ENCODE results near the gene SLC9A9. TPM values are rescaled to one million over a fixed set of nuclear protein-coding genes. Genes with fewer than 3 reads are reported as not detected.

The SLC9A9 gene
- total and polyA plus RNA-seq, 4 donors = 3.3 to 15.0 (median 6.1) TPM

DNA sequence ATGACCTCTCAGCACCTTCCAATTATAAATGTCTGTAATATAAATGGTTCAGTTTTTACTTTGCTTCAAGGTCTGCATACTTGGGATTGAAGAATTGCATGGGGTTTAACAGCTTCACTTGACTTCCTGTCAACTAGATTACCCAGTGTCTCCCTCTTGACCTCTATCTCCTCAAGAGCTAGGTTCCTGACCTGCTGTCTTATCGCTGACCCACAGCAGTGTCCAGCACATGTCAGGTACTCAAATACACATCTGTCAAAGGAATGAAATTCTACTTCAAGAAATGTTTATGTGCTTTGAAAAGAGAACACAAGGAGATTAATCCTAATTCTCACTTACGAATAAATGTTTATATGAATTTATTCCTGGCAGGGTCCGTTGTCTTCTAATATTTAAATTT lies 284.5 kb downstream of the SLC9A9 start:
- Histone ChIP-seq H3K36me3 (ENCODE audit: control insufficient read depth in 4 of 4, insufficient read depth in 3 of 4, low read depth in 1 of 4, low read length in 3 of 4) (no peaks in the 10 kb centered on the region), H3K9ac (ENCODE audit: low read depth in 1 of 2, low read length in 2 of 2) (no peak overlapping the region), H3K4me1 (ENCODE audit: control insufficient read depth in 4 of 4, insufficient read depth in 4 of 4, low read length in 3 of 4) (no peaks in the 10 kb centered on the region), H3K4me3 (ENCODE audit: low read depth in 1 of 3, low read length in 3 of 3) (no peak overlapping the region), H3K9me3 (ENCODE audit: control insufficient read depth in 4 of 4, low read length in 3 of 4) (no peaks in the 10 kb centered on the region), H3K27ac (ENCODE audit: low read depth in 1 of 2, low read length in 2 of 2) (no peak overlapping the region), H3K27me3 (ENCODE audit: control insufficient read depth in 4 of 4, insufficient read depth in 4 of 4, low read length in 3 of 4) (no peaks in the 10 kb centered on the region)
- 83% methylated on average over 3 of the region's 3 CpGs for WGBS
- TF ChIP-seq, protein P1, sequence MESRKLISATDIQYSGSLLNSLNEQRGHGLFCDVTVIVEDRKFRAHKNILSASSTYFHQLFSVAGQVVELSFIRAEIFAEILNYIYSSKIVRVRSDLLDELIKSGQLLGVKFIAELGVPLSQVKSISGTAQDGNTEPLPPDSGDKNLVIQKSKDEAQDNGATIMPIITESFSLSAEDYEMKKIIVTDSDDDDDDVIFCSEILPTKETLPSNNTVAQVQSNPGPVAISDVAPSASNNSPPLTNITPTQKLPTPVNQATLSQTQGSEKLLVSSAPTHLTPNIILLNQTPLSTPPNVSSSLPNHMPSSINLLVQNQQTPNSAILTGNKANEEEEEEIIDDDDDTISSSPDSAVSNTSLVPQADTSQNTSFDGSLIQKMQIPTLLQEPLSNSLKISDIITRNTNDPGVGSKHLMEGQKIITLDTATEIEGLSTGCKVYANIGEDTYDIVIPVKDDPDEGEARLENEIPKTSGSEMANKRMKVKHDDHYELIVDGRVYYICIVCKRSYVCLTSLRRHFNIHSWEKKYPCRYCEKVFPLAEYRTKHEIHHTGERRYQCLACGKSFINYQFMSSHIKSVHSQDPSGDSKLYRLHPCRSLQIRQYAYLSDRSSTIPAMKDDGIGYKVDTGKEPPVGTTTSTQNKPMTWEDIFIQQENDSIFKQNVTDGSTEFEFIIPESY (IDR thresholded peaks at IDR 0.05) = no peak
- TF ChIP-seq SP1 (IDR thresholded peaks at IDR 0.05) (no peak), FOXA2 (IDR thresholded peaks at IDR 0.05) (no peak), FOXA1 (IDR thresholded peaks at IDR 0.05) (no peak), TAF1 (conservative IDR thresholded peaks at IDR 0.05) (no peak), JUND (IDR thresholded peaks at IDR 0.05) (no peak), GABPA (IDR thresholded peaks at IDR 0.05 in 1 of 2, conservative IDR thresholded peaks at IDR 0.05 in 1 of 2) (no peak), RAD21 (IDR thresholded peaks at IDR 0.05) (no peak)
- TF ChIP-seq, protein P2, sequence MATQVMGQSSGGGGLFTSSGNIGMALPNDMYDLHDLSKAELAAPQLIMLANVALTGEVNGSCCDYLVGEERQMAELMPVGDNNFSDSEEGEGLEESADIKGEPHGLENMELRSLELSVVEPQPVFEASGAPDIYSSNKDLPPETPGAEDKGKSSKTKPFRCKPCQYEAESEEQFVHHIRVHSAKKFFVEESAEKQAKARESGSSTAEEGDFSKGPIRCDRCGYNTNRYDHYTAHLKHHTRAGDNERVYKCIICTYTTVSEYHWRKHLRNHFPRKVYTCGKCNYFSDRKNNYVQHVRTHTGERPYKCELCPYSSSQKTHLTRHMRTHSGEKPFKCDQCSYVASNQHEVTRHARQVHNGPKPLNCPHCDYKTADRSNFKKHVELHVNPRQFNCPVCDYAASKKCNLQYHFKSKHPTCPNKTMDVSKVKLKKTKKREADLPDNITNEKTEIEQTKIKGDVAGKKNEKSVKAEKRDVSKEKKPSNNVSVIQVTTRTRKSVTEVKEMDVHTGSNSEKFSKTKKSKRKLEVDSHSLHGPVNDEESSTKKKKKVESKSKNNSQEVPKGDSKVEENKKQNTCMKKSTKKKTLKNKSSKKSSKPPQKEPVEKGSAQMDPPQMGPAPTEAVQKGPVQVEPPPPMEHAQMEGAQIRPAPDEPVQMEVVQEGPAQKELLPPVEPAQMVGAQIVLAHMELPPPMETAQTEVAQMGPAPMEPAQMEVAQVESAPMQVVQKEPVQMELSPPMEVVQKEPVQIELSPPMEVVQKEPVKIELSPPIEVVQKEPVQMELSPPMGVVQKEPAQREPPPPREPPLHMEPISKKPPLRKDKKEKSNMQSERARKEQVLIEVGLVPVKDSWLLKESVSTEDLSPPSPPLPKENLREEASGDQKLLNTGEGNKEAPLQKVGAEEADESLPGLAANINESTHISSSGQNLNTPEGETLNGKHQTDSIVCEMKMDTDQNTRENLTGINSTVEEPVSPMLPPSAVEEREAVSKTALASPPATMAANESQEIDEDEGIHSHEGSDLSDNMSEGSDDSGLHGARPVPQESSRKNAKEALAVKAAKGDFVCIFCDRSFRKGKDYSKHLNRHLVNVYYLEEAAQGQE (IDR thresholded peaks at IDR 0.05) = no peak
- DNase-seq (ENCODE audit: low spot score) = no peak

DNA sequence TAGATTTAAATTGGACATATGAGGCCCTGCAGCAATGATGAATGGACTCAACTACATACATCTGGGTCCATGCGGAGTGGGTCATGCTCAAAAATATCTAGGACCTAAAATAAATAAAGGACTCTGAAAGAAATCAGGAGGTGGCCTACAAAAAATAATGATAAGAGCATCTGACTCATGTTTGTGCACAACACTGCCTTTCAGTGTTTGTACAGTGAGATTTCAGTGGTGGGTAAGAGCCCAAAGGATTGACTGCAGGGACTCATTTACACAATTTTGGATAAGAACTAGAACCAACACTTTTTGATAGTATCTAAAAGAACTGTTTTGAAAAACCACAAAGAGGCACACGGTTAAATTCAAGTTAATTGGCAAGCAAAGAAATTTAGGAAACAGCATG lies 285.5 kb downstream of the SLC9A9 start:
- no peak overlapping the region for H3K4me3 ChIP-seq (ENCODE audit: low read depth in 1 of 3, low read length in 3 of 3)
- H3K4me1 ChIP-seq (ENCODE audit: control insufficient read depth in 4 of 4, insufficient read depth in 4 of 4, low read length in 3 of 4) = no peaks in the 10 kb centered on the region
- no peaks in the 10 kb centered on the region for H3K27me3 ChIP-seq (ENCODE audit: control insufficient read depth in 4 of 4, insufficient read depth in 4 of 4, low read length in 3 of 4)
- peaks cover 0 to 5% (median 2%) of the 10 kb centered on the region in 4 donors for H3K9me3 ChIP-seq (ENCODE audit: control insufficient read depth in 4 of 4, low read length in 3 of 4)
- DNase-seq (ENCODE audit: low spot score) = no peak
- H3K9ac ChIP-seq (ENCODE audit: low read depth in 1 of 2, low read length in 2 of 2) = no peak overlapping the region
- H3K27ac ChIP-seq (ENCODE audit: low read depth in 1 of 2, low read length in 2 of 2) = no peak overlapping the region
- H3K36me3 ChIP-seq (ENCODE audit: control insufficient read depth in 4 of 4, insufficient read depth in 3 of 4, low read depth in 1 of 4, low read length in 3 of 4) = no peaks in the 10 kb centered on the region
- no peak for TF ChIP-seq RAD21 (IDR thresholded peaks at IDR 0.05)
- TF ChIP-seq GABPA (IDR thresholded peaks at IDR 0.05 in 1 of 2, conservative IDR thresholded peaks at IDR 0.05 in 1 of 2) = no peak
- no peak for TF ChIP-seq NR2F2 (IDR thresholded peaks at IDR 0.05)
- TF ChIP-seq, protein P3, sequence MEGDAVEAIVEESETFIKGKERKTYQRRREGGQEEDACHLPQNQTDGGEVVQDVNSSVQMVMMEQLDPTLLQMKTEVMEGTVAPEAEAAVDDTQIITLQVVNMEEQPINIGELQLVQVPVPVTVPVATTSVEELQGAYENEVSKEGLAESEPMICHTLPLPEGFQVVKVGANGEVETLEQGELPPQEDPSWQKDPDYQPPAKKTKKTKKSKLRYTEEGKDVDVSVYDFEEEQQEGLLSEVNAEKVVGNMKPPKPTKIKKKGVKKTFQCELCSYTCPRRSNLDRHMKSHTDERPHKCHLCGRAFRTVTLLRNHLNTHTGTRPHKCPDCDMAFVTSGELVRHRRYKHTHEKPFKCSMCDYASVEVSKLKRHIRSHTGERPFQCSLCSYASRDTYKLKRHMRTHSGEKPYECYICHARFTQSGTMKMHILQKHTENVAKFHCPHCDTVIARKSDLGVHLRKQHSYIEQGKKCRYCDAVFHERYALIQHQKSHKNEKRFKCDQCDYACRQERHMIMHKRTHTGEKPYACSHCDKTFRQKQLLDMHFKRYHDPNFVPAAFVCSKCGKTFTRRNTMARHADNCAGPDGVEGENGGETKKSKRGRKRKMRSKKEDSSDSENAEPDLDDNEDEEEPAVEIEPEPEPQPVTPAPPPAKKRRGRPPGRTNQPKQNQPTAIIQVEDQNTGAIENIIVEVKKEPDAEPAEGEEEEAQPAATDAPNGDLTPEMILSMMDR (IDR thresholded peaks at IDR 0.05; ENCODE audit: low read depth, low read length, missing input control) = no peak
- TF ChIP-seq TAF1 (conservative IDR thresholded peaks at IDR 0.05) = no peak
- no peak for TF ChIP-seq HNF4A (conservative IDR thresholded peaks at IDR 0.05)
- TF ChIP-seq, protein P2 (IDR thresholded peaks at IDR 0.05) = no peak
- TF ChIP-seq FOXA2 (IDR thresholded peaks at IDR 0.05) = no peak
- no peak for TF ChIP-seq EGR1 (IDR thresholded peaks at IDR 0.05; ENCODE audit: low read depth in 2 of 2)
- TF ChIP-seq JUND (IDR thresholded peaks at IDR 0.05) = no peak
- no peak for TF ChIP-seq FOXA1 (IDR thresholded peaks at IDR 0.05)
- TF ChIP-seq, protein P4, sequence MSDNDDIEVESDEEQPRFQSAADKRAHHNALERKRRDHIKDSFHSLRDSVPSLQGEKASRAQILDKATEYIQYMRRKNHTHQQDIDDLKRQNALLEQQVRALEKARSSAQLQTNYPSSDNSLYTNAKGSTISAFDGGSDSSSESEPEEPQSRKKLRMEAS (IDR thresholded peaks at IDR 0.05) = no peak
- no peak for TF ChIP-seq SP1 (IDR thresholded peaks at IDR 0.05)
- TF ChIP-seq, protein P1 (IDR thresholded peaks at IDR 0.05) = no peak
- no peak for TF ChIP-seq HNF4G (IDR thresholded peaks at IDR 0.05)
- WGBS = 63% methylated on average over 2 of the region's 2 CpGs
